ENCODE measurements around the gene LRRTM4. TPM values are rescaled to one million over a fixed set of nuclear protein-coding genes. Genes with fewer than 3 reads are reported as not detected.

LRRTM4 gene
- total RNA-seq, 4 donors from 2014 or later: not detected

- 72 to 73% methylated on average over 3 of the region's 3 CpGs for WGBS, 2 donors
- no peak overlapping the region for H3K4me3 ChIP-seq (replicated peaks in 1 of 3)
- TF ChIP-seq CTCF (IDR thresholded peaks at IDR 0.05) (no peak), POLR2A (IDR thresholded peaks at IDR 0.05) (no peak)
- H3K27me3 ChIP-seq: no peaks in the 10 kb centered on the region
- no peaks in the 10 kb centered on the region for H3K4me1 ChIP-seq
- no peaks in the 10 kb centered on the region for H3K36me3 ChIP-seq
- no peak for DNase-seq
- no peak overlapping the region for H3K27ac ChIP-seq
- no peaks in the 10 kb centered on the region for H3K9me3 ChIP-seq
- intact Hi-C loops (cut with DNase I): no loop called here
Measured at GRCh38 chr2:76977846-76978727, 544.1 kb downstream of the LRRTM4 start.

- intact Hi-C loops (cut with DNase I): no loop called here
- Histone ChIP-seq H3K4me1 (no peaks in the 10 kb centered on the region), H3K27ac (no peak overlapping the region), H3K27me3 (no peaks in the 10 kb centered on the region), H3K9me3 (no peaks in the 10 kb centered on the region), H3K36me3 (no peaks in the 10 kb centered on the region), H3K4me3 (replicated peaks in 1 of 3) (no peak overlapping the region)
- TF ChIP-seq CTCF (IDR thresholded peaks at IDR 0.05) (no peak), POLR2A (IDR thresholded peaks at IDR 0.05) (no peak)
- no peak for DNase-seq
Measured at GRCh38 chr2:76975752-76976151, 546.4 kb downstream of the LRRTM4 start.

- 83 to 97% methylated on average over 4 of the region's 4 CpGs for WGBS, 2 donors
- no peak for DNase-seq
- no peak for TF ChIP-seq POLR2A (IDR thresholded peaks at IDR 0.05)
- no peak for TF ChIP-seq CTCF (IDR thresholded peaks at IDR 0.05)
- H3K4me3 ChIP-seq (replicated peaks in 1 of 3): no peak overlapping the region
- H3K27me3 ChIP-seq: no peaks in the 10 kb centered on the region
- H3K4me1 ChIP-seq: no peaks in the 10 kb centered on the region
- H3K36me3 ChIP-seq: no peaks in the 10 kb centered on the region
- intact Hi-C loops (cut with DNase I): no loop called here
- H3K9me3 ChIP-seq: no peaks in the 10 kb centered on the region
- no peak overlapping the region for H3K27ac ChIP-seq
Measured at GRCh38 chr2:76973610-76974009, 548.6 kb downstream of the LRRTM4 start.

GRCh38 chr2:76965772-76966171 lies 556.4 kb downstream of the LRRTM4 start:
- Histone ChIP-seq H3K9me3 (no peaks in the 10 kb centered on the region), H3K4me3 (replicated peaks in 1 of 3) (no peak overlapping the region), H3K27me3 (no peaks in the 10 kb centered on the region), H3K4me1 (no peaks in the 10 kb centered on the region), H3K27ac (no peak overlapping the region), H3K36me3 (no peaks in the 10 kb centered on the region)
- intact Hi-C loops (cut with DNase I): no loop called here
- no peak for DNase-seq
- no peak for TF ChIP-seq POLR2A (IDR thresholded peaks at IDR 0.05)
- TF ChIP-seq CTCF (IDR thresholded peaks at IDR 0.05): no peak
- 70 to 79% methylated on average over 2 of the region's 2 CpGs for WGBS, 2 donors

- H3K27me3 ChIP-seq: no peaks in the 10 kb centered on the region
- no peaks in the 10 kb centered on the region for H3K4me1 ChIP-seq
- WGBS, 2 donors: 19% methylated on average over 3 of the region's 3 CpGs
- H3K4me3 ChIP-seq (replicated peaks in 1 of 3): no peak overlapping the region
- no peaks in the 10 kb centered on the region for H3K36me3 ChIP-seq
- no peak for DNase-seq
- no peaks in the 10 kb centered on the region for H3K9me3 ChIP-seq
- no peak overlapping the region for H3K27ac ChIP-seq
- TF ChIP-seq CTCF (IDR thresholded peaks at IDR 0.05) (no peak), POLR2A (IDR thresholded peaks at IDR 0.05) (no peak)
- intact Hi-C loops (cut with DNase I): no loop called here
Measured at GRCh38 chr2:76958749-76959148, 563.4 kb downstream of the LRRTM4 start.

All from thyroid gland (tissue), 4 donors.